Lower lobe of right lung (tissue), 2 donors: Measurements from ENCODE around the gene PRKRIP1. TPM values are rescaled to one million over a fixed set of nuclear protein-coding genes. Genes with fewer than 3 reads are reported as not detected.
A peak's percentile ranks its signal among the peaks of the same experiment; 100 is the strongest.
"Not testable (repeated sequence)": the region's sequence is repeated elsewhere in the genome, so short reads cannot be mapped to it uniquely, and the experiment has no call there.

Source experiments
- ATAC-seq, 2 donors: fragments of 200-7000 bp; cut with Tn5 transposase; one replicate each; pipeline ENCODE4 v1.9.1; 2020 to 2022; ENCODE audit warnings: mild to moderate bottlenecking in 2 of 2, moderate library complexity in 2 of 2
- DNase-seq: peaks from one replicate; pipeline ENCODE4 v3.0.0-alpha.2; 2020
- H3K27ac ChIP-seq: fragments of 200-600 bp; one replicate; pipeline ENCODE4 v1.8.0; 2022
- H3K27me3 ChIP-seq: fragments of 200-600 bp; one replicate; pipeline ENCODE4 v1.8.0; 2022; ENCODE audit warnings: low read depth
- H3K36me3 ChIP-seq: fragments of 200-600 bp; one replicate; pipeline ENCODE4 v1.8.0; 2022; ENCODE audit warnings: mild to moderate bottlenecking
- H3K4me1 ChIP-seq: fragments of 200-600 bp; one replicate; pipeline ENCODE4 v1.8.0; 2022
- H3K4me3 ChIP-seq: fragments of 200-600 bp; one replicate; pipeline ENCODE4 v1.8.0; 2022; ENCODE audit warnings: mild to moderate bottlenecking
- H3K9me3 ChIP-seq: fragments of 200-600 bp; one replicate; pipeline ENCODE4 v1.8.0; 2022
- intact Hi-C: fragments of 100-400 bp; cut with DNase I; formaldehyde crosslinking; loops from one replicate; pipeline ENCODE4 v1.11.0; 2022
- total RNA-seq: library from RNA; stranded (reverse); fragmentation: NEBNext Ultra II Directional; extraction: Animal tissue kit (Norgen Biotek cat#: 25700); gene quantifications from one replicate; pipeline ENCODE4 v1.2.1, GENCODE V29; 2021
- TF ChIP-seq, protein P1 (sequence below): fragments of 200-600 bp; IDR thresholded peaks from one replicate; pipeline ENCODE4 v1.8.0; 2022; ENCODE audit warnings: antibody characterized with exemption, mild to moderate bottlenecking
- donor health status: DM: no; HTN: yes; CAD: no; lungs with severe emphysema.

PRKRIP1 gene
- total RNA-seq, 1 donor from 2014 or later: 20.3 TPM

DNA sequence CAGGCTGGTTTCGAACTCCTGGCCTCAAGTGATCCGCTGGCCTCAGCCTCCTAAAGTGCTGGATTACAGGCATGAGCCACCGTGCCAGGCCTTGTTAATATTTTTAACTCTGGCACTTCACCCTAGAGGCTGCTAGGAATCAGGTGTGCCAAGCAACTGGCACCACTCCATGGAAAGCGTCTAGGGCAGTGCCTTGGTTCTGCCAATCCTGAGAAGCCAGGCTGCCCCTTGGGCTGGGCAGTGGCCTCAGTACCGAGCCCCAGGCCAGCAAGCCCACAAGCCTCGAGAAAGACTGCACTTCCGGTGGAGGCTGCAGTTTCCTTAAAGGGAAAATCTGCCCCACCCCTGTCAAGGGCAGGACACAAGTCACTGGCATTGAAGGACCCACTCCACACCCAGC is 57.2 kb downstream of the PRKRIP1 start:
- Histone ChIP-seq H3K4me1 (no peaks in the 10 kb centered on the region), H3K36me3 (peaks cover 32% of the 10 kb centered on the region), H3K9me3 (no peaks in the 10 kb centered on the region), H3K4me3 (no peak overlapping the region), H3K27ac (no peak overlapping the region), H3K27me3 (no peaks in the 10 kb centered on the region)
- TF ChIP-seq, protein P1, sequence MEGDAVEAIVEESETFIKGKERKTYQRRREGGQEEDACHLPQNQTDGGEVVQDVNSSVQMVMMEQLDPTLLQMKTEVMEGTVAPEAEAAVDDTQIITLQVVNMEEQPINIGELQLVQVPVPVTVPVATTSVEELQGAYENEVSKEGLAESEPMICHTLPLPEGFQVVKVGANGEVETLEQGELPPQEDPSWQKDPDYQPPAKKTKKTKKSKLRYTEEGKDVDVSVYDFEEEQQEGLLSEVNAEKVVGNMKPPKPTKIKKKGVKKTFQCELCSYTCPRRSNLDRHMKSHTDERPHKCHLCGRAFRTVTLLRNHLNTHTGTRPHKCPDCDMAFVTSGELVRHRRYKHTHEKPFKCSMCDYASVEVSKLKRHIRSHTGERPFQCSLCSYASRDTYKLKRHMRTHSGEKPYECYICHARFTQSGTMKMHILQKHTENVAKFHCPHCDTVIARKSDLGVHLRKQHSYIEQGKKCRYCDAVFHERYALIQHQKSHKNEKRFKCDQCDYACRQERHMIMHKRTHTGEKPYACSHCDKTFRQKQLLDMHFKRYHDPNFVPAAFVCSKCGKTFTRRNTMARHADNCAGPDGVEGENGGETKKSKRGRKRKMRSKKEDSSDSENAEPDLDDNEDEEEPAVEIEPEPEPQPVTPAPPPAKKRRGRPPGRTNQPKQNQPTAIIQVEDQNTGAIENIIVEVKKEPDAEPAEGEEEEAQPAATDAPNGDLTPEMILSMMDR: no peak
- ATAC-seq: peak; percentile 19 to 61
- DNase-seq: no peak
- intact Hi-C loops: no loop called here

DNA sequence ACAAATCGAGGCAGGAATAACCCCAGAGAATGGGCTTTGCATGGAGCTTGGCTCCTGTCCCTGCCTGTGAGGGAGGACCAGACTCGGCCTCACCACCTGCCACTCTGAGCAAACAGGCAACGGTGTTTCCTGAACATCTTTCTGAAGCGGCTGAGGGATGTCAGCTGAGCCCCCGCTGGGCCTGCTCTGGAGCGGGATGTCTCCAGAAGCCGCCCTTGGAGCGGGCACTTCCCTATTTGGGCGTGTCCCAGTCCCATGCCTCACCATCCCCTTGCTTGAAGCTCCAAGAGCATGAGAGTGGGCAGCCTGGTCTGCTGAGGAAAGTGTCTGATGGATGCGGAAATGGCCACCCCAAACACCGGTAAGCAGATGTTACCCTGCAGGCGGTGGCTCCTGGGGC is 58.3 kb downstream of the PRKRIP1 start:
- DNase-seq (no peak), ATAC-seq (peak in 1 of 2 donors; percentile 19)
- Histone ChIP-seq H3K4me3 (no peak overlapping the region), H3K27me3 (no peaks in the 10 kb centered on the region), H3K27ac (no peak overlapping the region), H3K9me3 (no peaks in the 10 kb centered on the region), H3K36me3 (peaks cover 36% of the 10 kb centered on the region), H3K4me1 (no peaks in the 10 kb centered on the region)
- TF ChIP-seq, protein P1: no peak
- intact Hi-C loops: no loop called here

GRCh38 chr7:102454932-102455331 is 58.8 kb downstream of the PRKRIP1 start:
- H3K27me3 ChIP-seq, DNase-seq, H3K4me1 ChIP-seq, ATAC-seq, H3K27ac ChIP-seq, intact Hi-C loops, H3K4me3 ChIP-seq, H3K9me3 ChIP-seq: not testable (repeated sequence)
- peaks cover 37% of the 10 kb centered on the region for H3K36me3 ChIP-seq

DNA sequence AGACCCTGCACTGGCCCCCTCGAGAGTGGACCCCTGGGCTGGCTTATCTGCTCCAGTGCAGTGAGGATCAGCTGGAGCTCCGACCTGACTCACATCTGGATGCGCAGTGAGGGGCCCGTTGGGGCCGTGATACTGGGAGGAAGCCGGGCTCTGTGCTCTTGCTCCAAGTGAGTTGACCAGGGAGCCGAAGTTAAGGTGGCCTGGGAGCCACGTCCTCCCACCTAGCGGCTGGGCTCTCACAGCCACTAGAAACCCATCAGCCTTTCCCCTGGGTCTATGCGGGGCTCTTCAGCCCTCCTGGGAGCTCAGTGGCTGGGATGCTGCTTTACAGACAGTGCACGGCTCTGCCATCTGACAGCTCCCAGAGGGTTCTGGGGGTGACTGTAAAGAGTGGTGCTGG is 59.4 kb downstream of the PRKRIP1 start:
- no peaks in the 10 kb centered on the region for H3K4me1 ChIP-seq
- no peak overlapping the region for H3K4me3 ChIP-seq
- DNase-seq (no peak), ATAC-seq (no peak)
- no peaks in the 10 kb centered on the region for H3K9me3 ChIP-seq
- H3K27ac ChIP-seq: no peak overlapping the region
- intact Hi-C loops: no loop called here
- TF ChIP-seq, protein P1: no peak
- peaks cover 37% of the 10 kb centered on the region for H3K36me3 ChIP-seq
- no peaks in the 10 kb centered on the region for H3K27me3 ChIP-seq

- peaks cover 37% of the 10 kb centered on the region for H3K36me3 ChIP-seq
- TF ChIP-seq, protein P1: no peak
- intact Hi-C loops: no loop called here
- H3K4me3 ChIP-seq: no peak overlapping the region
- DNase-seq (no peak), ATAC-seq (no peak)
- no peaks in the 10 kb centered on the region for H3K4me1 ChIP-seq
- H3K9me3 ChIP-seq: no peaks in the 10 kb centered on the region
- no peak overlapping the region for H3K27ac ChIP-seq
- H3K27me3 ChIP-seq: no peaks in the 10 kb centered on the region
Measured at GRCh38 chr7:102456327-102456726, 60.2 kb downstream of the PRKRIP1 start.

DNA sequence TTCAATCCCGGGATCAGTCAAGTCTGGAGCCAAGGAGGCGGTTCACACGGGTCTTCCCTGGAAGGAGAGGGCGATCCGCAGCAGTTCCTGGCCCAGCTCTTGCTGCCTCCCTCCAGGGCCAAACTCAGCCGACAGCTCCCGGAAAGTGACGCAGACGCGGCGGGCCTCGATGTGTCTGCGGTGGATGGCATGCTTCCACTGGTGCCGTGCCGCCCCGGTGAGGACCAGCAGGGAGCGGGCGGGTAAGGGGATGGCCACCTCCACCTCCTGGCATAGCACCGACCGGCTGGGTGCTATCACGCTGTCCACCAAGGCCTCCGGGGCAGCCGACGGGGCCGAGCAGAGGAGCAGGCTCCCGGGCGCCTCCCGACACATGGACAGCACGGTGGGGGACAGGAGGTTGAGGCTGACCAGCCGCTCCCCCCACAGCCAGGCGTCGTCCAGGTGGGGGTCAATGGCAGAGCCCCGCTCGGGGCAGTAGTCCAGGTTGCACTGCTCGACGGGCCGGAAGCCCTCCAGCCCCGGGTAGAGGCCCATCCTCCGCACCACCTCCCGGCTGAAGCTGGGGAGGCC is 61.3 kb downstream of the PRKRIP1 start:
- intact Hi-C loops: no loop called here
- no peak for DNase-seq
- no peak for ATAC-seq

More for the DNA sequence above, 61.3 kb downstream of the PRKRIP1 start:
- no peaks in the 10 kb centered on the region for H3K27me3 ChIP-seq
- H3K4me1 ChIP-seq: no peaks in the 10 kb centered on the region
- H3K36me3 ChIP-seq: peaks cover 37% of the 10 kb centered on the region
- TF ChIP-seq, protein P1: no peak
- H3K4me3 ChIP-seq: no peak overlapping the region
- no peaks in the 10 kb centered on the region for H3K9me3 ChIP-seq
- H3K27ac ChIP-seq: no peak overlapping the region
